Gastroesophageal sphincter (tissue), 4 donors: ENCODE data around the gene ARHGEF9. TPM values are rescaled to one million over a fixed set of nuclear protein-coding genes. Genes with fewer than 3 reads are reported as not detected.

Source experiments
- ATAC-seq: fragments of 150-250 bp; one replicate; pipeline ENCODE4 v1.9.1; 2016; ENCODE audit warnings: mild to moderate bottlenecking, moderate library complexity
- H3K27ac ChIP-seq, 4 donors: fragments of 200-600 bp; sonication (generic) in 3 of 4; 1 replicate in 3 of 4; 2 replicates in 1 of 4; pipeline ENCODE4 v1.5.1; 2016 to 2019
- H3K27me3 ChIP-seq: fragments of 200-600 bp; sonication (generic); one replicate; pipeline ENCODE4 v1.5.1; 2019
- H3K36me3 ChIP-seq, 2 donors: fragments of 200-600 bp; sonication (generic); one replicate each; pipeline ENCODE4 v1.5.1; 2019; ENCODE audit warnings: control low read depth in 1 of 2
- H3K4me1 ChIP-seq, 3 donors: fragments of 200-600 bp; sonication (generic); 1 replicate in 2 of 3; 2 replicates in 1 of 3; pipeline ENCODE4 v1.5.1; 2016 to 2019; ENCODE audit warnings: control low read depth in 2 of 3
- H3K4me3 ChIP-seq, 2 donors: fragments of 200-600 bp; sonication (generic); one replicate each; pipeline ENCODE4 v1.5.1; 2019; ENCODE audit warnings: mild to moderate bottlenecking in 1 of 2, moderate library complexity in 1 of 2
- H3K9me3 ChIP-seq, 3 donors: fragments of 200-600 bp; sonication (generic); one replicate each; pipeline ENCODE4 v1.5.1; 2017 to 2019; ENCODE audit warnings: control low read depth in 2 of 3
- CTCF ChIP-seq, 4 experiments: fragments of 200-600 bp in 2 of 4; fragments of 450-650 bp in 2 of 4; sonication (generic) in 1 of 4; IDR thresholded peaks; one replicate each; pipeline ENCODE4 v1.5.1; 2017 to 2019; ENCODE audit warnings: antibody characterized with exemption in 4 of 4, mild to moderate bottlenecking in 2 of 4, moderate library complexity in 2 of 4
- EP300 ChIP-seq: sonication (generic); formaldehyde crosslinking; IDR thresholded peaks from one replicate; pipeline ENCODE4 v1.6.1; 2017; ENCODE audit warnings: antibody characterized with exemption, mild to moderate bottlenecking
- POLR2A ChIP-seq, 2 donors: fragments of 450-650 bp; IDR thresholded peaks; one replicate each; pipeline ENCODE4 v1.6.1; 2017; ENCODE audit warnings: antibody characterized with exemption in 2 of 2, mild to moderate bottlenecking in 2 of 2, moderate library complexity in 1 of 2
- POLR2AphosphoS5 ChIP-seq: sonication (generic); formaldehyde crosslinking; IDR thresholded peaks from one replicate; pipeline ENCODE4 v1.6.1; 2017; ENCODE audit warnings: antibody characterized with exemption
- WGBS, 2 donors: methylation state at CpG; one replicate each; pipeline ENCODE4 v1.1.5; 2018; ENCODE audit warnings: low coverage in 1 of 2; 5-methylcytosine and 5-hydroxymethylcytosine counted together
- total RNA-seq, 4 donors: library from RNA; depleted of rRNA; stranded (reverse); fragments of >200 nt; gene quantifications; one replicate each; pipeline ENCODE4 v1.1.0, GENCODE V29; 2016

ARHGEF9 gene
- total RNA-seq, 4 donors from 2014 or later = 20.0 to 40.3 (median 31.4) TPM

DNA sequence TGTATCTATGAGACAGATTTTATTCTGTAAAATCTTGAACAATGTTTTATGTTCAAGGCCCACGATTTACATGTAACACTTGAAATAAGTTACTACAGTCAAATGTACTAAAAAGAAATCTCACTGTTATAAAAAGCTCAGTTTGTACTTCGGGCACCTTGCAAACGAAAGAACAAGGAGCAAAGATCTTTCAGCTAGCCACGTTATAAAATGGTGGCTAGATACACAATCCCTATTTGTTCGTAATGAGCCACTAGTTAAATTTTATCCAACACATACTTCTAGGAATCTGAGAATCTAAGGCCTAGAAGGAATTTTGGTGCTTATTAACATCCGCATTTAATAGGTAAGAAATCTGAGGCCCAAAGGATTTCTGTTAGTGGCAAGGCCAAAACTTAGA is 2.5 kb downstream of the ARHGEF9 start:
- TF ChIP-seq EP300 (no peak), CTCF (IDR thresholded peaks at IDR 0.05) (no peak), POLR2A (IDR thresholded peaks at IDR 0.05) (no peak), POLR2AphosphoS5 (no peak)
- Histone ChIP-seq H3K36me3 (no peaks in the 10 kb centered on the region), H3K4me1 (peaks cover 0 to 11% (median 0%) of the 10 kb centered on the region in 3 donors), H3K27ac (no peak overlapping the region), H3K4me3 (no peak overlapping the region), H3K27me3 (no peaks in the 10 kb centered on the region), H3K9me3 (no peaks in the 10 kb centered on the region)
- WGBS, 2 donors = 91 to 97% methylated on average over 6 of the region's 6 CpGs
- no peak for ATAC-seq

GRCh38 chrX:63768760-63769159 is 16.3 kb downstream of the ARHGEF9 start:
- H3K36me3 ChIP-seq = no peaks in the 10 kb centered on the region
- 86% methylated on average over 2 of the region's 2 CpGs; no CpG with 5 or more reads in 1 of the 2 donors for WGBS, 2 donors
- TF ChIP-seq POLR2AphosphoS5 (no peak), EP300 (no peak), POLR2A (IDR thresholded peaks at IDR 0.05) (no peak), CTCF (IDR thresholded peaks at IDR 0.05) (no peak)
- H3K27ac ChIP-seq = no peak overlapping the region
- no peak for ATAC-seq
- H3K27me3 ChIP-seq = no peaks in the 10 kb centered on the region
- H3K4me3 ChIP-seq = no peak overlapping the region
- H3K4me1 ChIP-seq = no peaks in the 10 kb centered on the region
- no peaks in the 10 kb centered on the region for H3K9me3 ChIP-seq

DNA sequence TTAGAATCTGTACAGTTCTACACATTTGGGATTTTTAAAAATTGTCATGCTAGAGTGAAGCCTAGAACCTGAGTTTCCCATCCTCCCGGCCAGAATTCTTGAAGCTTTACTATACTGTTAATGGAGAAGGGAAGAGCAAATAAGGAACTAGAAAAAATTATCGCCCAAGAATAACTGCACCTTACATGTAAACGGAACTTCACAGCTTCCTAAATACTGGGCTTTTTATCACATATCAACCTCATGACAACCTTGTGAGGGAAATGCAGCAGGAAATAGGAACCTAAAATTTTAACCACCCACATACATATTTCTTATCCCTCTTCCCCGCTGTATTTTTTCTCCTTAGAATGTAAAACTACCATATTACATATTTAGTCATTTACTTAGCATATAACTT is 19.3 kb downstream of the ARHGEF9 start:
- WGBS, 2 donors = 75 to 89% methylated on average over 4 of the region's 4 CpGs
- Histone ChIP-seq H3K27ac (no peak overlapping the region), H3K36me3 (no peaks in the 10 kb centered on the region), H3K9me3 (no peaks in the 10 kb centered on the region), H3K4me1 (no peaks in the 10 kb centered on the region), H3K27me3 (no peaks in the 10 kb centered on the region), H3K4me3 (no peak overlapping the region)
- TF ChIP-seq CTCF (IDR thresholded peaks at IDR 0.05) = no peak
- no peak for TF ChIP-seq POLR2AphosphoS5
- no peak for TF ChIP-seq EP300
- no peak for TF ChIP-seq POLR2A (IDR thresholded peaks at IDR 0.05)
- ATAC-seq = no peak

- Histone ChIP-seq H3K27ac (no peak overlapping the region), H3K4me3 (no peak overlapping the region), H3K4me1 (no peaks in the 10 kb centered on the region), H3K9me3 (no peaks in the 10 kb centered on the region), H3K27me3 (no peaks in the 10 kb centered on the region), H3K36me3 (no peaks in the 10 kb centered on the region)
- TF ChIP-seq CTCF (IDR thresholded peaks at IDR 0.05) (no peak), POLR2A (IDR thresholded peaks at IDR 0.05) (no peak), POLR2AphosphoS5 (no peak), EP300 (no peak)
- ATAC-seq = no peak
- WGBS, 2 donors = 60 to 90% methylated on average over 1 of the region's 1 CpG
These were observed 20.1 kb downstream of the ARHGEF9 start for GRCh38 chrX:63764946-63765345.

- H3K36me3 ChIP-seq = no peaks in the 10 kb centered on the region
- no peak overlapping the region for H3K4me3 ChIP-seq
- ATAC-seq = no peak
- no peaks in the 10 kb centered on the region for H3K4me1 ChIP-seq
- no peaks in the 10 kb centered on the region for H3K9me3 ChIP-seq
- H3K27me3 ChIP-seq = no peaks in the 10 kb centered on the region
- WGBS, 2 donors = 63 to 67% methylated on average over 1 of the region's 1 CpG
- TF ChIP-seq CTCF (IDR thresholded peaks at IDR 0.05) = peak in 1 of 4 experiments; percentile 10
- TF ChIP-seq POLR2A (IDR thresholded peaks at IDR 0.05) = no peak
- no peak overlapping the region for H3K27ac ChIP-seq
These were observed 23.4 kb downstream of the ARHGEF9 start for GRCh38 chrX:63761639-63762038.
